Heart right ventricle (tissue), 16 donors: ENCODE data around the gene TK1. TPM values are rescaled to one million over a fixed set of nuclear protein-coding genes. Genes with fewer than 3 reads are reported as not detected.
A peak's percentile ranks its signal among the peaks of the same experiment; 100 is the strongest.

Experiments used
- ATAC-seq, 8 donors: fragments of 200-7000 bp; cut with Tn5 transposase; one replicate each; pipeline ENCODE4 v1.9.1; 2020; ENCODE audit warnings: mild to moderate bottlenecking in 8 of 8, moderate library complexity in 8 of 8, moderate number of reproducible peaks in 1 of 8
- DNase-seq, 2 donors: peaks; one replicate each; pipeline ENCODE4 v3.0.0-alpha.2; 2020
- H3K27ac ChIP-seq, 10 donors: fragments of 200-600 bp; sonication (generic) in 2 of 10; one replicate each; pipeline versions ENCODE4 v1.5.0 to v1.8.0; 2020 to 2022; ENCODE audit warnings: mild to moderate bottlenecking in 3 of 10
- H3K27me3 ChIP-seq, 7 donors: fragments of 200-600 bp; one replicate each; pipeline ENCODE4 v1.8.0; 2021 to 2022; ENCODE audit warnings: mild to moderate bottlenecking in 2 of 7
- H3K36me3 ChIP-seq, 9 donors: fragments of 200-600 bp; sonication (generic) in 1 of 9; one replicate each; pipeline versions ENCODE4 v1.5.0 to v1.8.0; 2020 to 2022; ENCODE audit warnings: mild to moderate bottlenecking in 2 of 9
- H3K4me1 ChIP-seq, 9 donors: fragments of 200-600 bp; sonication (generic) in 1 of 9; one replicate each; pipeline versions ENCODE4 v1.5.0 to v1.8.0; 2020 to 2022; ENCODE audit warnings: mild to moderate bottlenecking in 4 of 9
- H3K4me3 ChIP-seq, 10 donors: fragments of 200-600 bp; sonication (generic) in 2 of 10; one replicate each; pipeline versions ENCODE4 v1.5.0 to v1.8.0; 2020 to 2022; ENCODE audit warnings: mild to moderate bottlenecking in 7 of 10, moderate library complexity in 2 of 10
- H3K9me3 ChIP-seq, 11 donors: fragments of 200-600 bp in 10 of 11; sonication (generic) in 2 of 11; one replicate each; pipeline versions ENCODE4 v1.5.0 to v1.8.0; 2013 to 2022; ENCODE audit warnings: mild to moderate bottlenecking in 2 of 11, control low read depth in 1 of 11, moderate library complexity in 1 of 11
- WGBS, 2 donors: extraction: QIAGEN DNeasy Blood & Tissue Kit; methylation state at CpG; one replicate each; pipeline ENCODE4 v1.1.7; 2013; ENCODE audit warnings: inconsistent platforms in 1 of 2; 5-methylcytosine and 5-hydroxymethylcytosine counted together
- intact Hi-C, 10 donors: fragments of 100-400 bp; cut with DNase I; formaldehyde crosslinking; loops; one replicate each; pipeline versions ENCODE4 v1.11.1 to v1.14.2; 2022
- polyA plus RNA-seq, 2 donors: library from polyadenylated mRNA; stranded (reverse); fragments of 200-250 nt; gene quantifications; one replicate each; pipeline ENCODE4 v1.2.3, GENCODE V29; 2013
- total RNA-seq, 10 donors: library from RNA; stranded (reverse); fragmentation: NEBNext Ultra II Directional in 3 of 10; extraction: Animal tissue kit (Norgen Biotek cat#: 25700) in 3 of 10; gene quantifications; one replicate each; pipeline versions ENCODE4 v1.2.1 to v1.2.4, GENCODE V29; 2021 to 2023
- TF ChIP-seq, protein P1 (sequence below), 9 donors: fragments of 200-600 bp; sonication (generic) in 2 of 9; IDR thresholded peaks; one replicate each; pipeline versions ENCODE4 v1.5.0 to v1.8.0; 2021 to 2022; ENCODE audit warnings: antibody characterized with exemption in 9 of 9, mild to moderate bottlenecking in 5 of 9, moderate library complexity in 1 of 9
- donor health status: Arrhythmogenic right ventricular cardiomyopathy.
- donor health status: ischemic (EF 13 %, LVEDD 7.1; RV severe dilation, severe dysfunction).
- donor health status: healthy with polysubstance abuse.
- donor health status: DM: no; HTN: yes; CAD: no.
- donor health status: DM: no; HTN: no; CAD: no.
- donor health status: ischemic (EF 25% LVEDD 6.9; RV normal size, moderate dysfunction).
- donor health status: ischemic (EF 25% LVEDD 5.7; RV mildly dilated, moderate dysfunction).
- donor health status: healthy.
- donor health status: DM: yes; HTN: yes; CAD: no.
- donor health status: Ischemic cardiomyopathy.
- donor health status: ischemic (EF 35%, LVEDD 5.7; RV mildly dilated, moderate dysfunction).
- donor health status: nonischemic (EF 11% LVEDD 7.7; RV severe dilation, severe dysfunction).
- donor health status: DM: yes; HTN: yes; CAD: no.
- donor health status: PGD.
- donor health status: ischemic (EF 29% LVEDD 5.4; RV normal size, mild dysfunction).
- donor health status: nonischemic (EF 23%, LVEDD 6.1; RV moderate dilation, normal function).

TK1 gene
- total and polyA plus RNA-seq, 12 donors: 0.33 to 12.7 (median 1.2) TPM

DNA sequence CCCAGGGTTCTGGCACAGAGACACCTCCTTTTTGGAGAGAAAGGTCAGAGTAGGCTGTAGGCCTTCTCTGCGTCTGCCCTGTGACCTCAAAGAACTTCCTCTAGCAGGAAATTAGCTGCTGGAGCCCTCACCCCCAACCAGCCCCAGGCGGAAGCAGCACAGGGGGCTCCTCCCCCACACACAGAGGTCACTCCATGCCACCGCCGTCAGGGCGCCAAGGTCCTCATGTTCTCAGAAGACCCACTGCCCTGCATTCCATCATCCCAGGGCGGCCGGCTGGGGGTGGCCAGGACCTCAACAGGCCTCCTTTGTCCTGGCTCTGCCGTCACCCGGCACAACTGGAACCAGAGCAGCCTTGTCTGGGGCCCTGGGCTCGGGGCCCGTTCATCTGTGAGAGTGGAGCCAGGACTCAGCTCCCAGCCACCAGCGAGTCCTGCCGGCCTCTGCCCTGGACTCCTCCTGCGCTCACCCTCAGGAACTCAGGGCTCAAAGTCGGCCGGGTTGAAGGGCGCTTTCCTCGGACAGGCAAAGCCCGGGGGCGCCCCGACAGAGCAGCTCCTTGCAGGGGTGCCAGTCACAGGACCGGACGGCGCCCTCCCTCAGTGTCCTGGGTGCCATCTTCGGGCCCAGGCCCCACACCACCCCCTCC, 59.5 kb downstream of the TK1 start:
- DNase-seq: peak; percentile 78 to 84
- peaks cover 31 to 92% (median 72%) of the 10 kb centered on the region in 9 donors for H3K4me1 ChIP-seq
- H3K4me3 ChIP-seq: peak overlapping the region; percentile 57 to 97 (median 88)
- intact Hi-C loops: loop anchor here in 6 of 10 donors (2.0 to 5.0 kb wide), 4 partner anchors 21 to 120 kb away; no protein-coding TSS in a partner anchor
- TF ChIP-seq, protein P1, sequence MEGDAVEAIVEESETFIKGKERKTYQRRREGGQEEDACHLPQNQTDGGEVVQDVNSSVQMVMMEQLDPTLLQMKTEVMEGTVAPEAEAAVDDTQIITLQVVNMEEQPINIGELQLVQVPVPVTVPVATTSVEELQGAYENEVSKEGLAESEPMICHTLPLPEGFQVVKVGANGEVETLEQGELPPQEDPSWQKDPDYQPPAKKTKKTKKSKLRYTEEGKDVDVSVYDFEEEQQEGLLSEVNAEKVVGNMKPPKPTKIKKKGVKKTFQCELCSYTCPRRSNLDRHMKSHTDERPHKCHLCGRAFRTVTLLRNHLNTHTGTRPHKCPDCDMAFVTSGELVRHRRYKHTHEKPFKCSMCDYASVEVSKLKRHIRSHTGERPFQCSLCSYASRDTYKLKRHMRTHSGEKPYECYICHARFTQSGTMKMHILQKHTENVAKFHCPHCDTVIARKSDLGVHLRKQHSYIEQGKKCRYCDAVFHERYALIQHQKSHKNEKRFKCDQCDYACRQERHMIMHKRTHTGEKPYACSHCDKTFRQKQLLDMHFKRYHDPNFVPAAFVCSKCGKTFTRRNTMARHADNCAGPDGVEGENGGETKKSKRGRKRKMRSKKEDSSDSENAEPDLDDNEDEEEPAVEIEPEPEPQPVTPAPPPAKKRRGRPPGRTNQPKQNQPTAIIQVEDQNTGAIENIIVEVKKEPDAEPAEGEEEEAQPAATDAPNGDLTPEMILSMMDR (IDR thresholded peaks at IDR 0.05): no peak
- no peaks in the 10 kb centered on the region for H3K9me3 ChIP-seq
- peaks cover 0 to 44% (median 23%) of the 10 kb centered on the region in 9 donors for H3K36me3 ChIP-seq
- H3K27ac ChIP-seq: peak overlapping the region; percentile 89 to 98 (median 96)
- ATAC-seq: peak; percentile 43 to 71 (median 64)
- 3 to 11% methylated on average over 25 of the region's 25 CpGs for WGBS, 2 donors
- peaks cover 0 to 3% (median 0%) of the 10 kb centered on the region in 7 donors for H3K27me3 ChIP-seq

GRCh38 chr17:78126895-78127238, 60.0 kb downstream of the TK1 start:
- TF ChIP-seq, protein P1 (IDR thresholded peaks at IDR 0.05): no peak
- Histone ChIP-seq H3K4me1 (peaks cover 31 to 89% (median 72%) of the 10 kb centered on the region in 9 donors), H3K4me3 (peak overlapping the region in 7 of 10 donors; percentile 57 to 97 (median 92)), H3K9me3 (no peaks in the 10 kb centered on the region), H3K27me3 (peaks cover 0 to 3% (median 0%) of the 10 kb centered on the region in 7 donors), H3K27ac (peak overlapping the region; percentile 89 to 98 (median 96)), H3K36me3 (peaks cover 0 to 49% (median 28%) of the 10 kb centered on the region in 9 donors)
- ATAC-seq (no peak), DNase-seq (no peak)
- WGBS, 2 donors: 45 to 52% methylated on average over 6 of the region's 6 CpGs
- intact Hi-C loops: loop anchor here in 6 of 10 donors (2.0 to 5.0 kb wide), 4 partner anchors 20 to 120 kb away; no protein-coding TSS in a partner anchor

DNA sequence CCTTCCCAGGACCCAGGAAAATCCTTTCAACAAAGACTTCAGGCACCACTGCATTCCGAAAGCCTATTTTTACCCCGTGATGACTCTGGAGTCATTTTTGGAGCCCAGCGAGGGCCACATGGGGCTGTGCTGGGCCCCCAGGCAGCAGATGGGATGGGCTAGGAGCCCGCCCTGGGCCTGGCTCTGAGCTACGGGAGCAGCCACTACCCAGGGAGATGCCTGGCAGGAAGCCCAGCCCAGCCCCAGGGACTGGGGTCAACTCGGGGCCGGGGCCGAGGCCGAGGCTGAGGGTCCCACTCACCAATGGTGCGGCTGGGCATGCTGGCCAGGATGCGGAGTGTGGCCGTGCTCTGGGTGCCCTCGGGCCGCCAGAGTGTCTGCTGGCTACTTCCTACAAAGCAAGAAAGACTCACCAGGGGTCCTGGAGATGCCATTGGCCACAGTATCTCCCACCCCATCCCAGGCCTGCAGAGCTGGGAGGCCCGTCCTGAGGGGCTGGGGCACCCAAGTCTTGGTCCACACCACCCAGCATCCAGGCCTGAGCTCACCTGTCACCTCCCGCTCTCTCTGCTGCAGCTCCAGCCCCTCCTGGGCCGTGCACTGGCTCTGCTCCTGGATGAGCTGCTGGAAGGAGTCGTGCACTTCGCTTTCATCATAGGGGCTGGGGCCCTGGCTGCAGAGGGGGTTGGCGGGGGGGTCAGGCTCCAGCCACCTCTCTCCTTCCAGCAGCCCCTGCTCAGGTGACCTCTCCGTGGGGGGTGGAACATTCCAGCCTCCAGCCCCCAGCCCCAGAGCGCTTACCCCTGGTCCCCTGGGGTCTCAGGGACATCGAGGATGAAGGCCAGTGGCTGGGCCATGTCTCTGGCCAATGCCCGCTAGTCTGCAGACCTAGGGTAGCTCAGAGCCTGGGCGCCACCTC, 60.6 kb downstream of the TK1 start:
- ATAC-seq (peak; percentile 5 to 62 (median 37)), DNase-seq (peak in 1 of 2 donors; percentile 68)
- no peaks in the 10 kb centered on the region for H3K9me3 ChIP-seq
- peak overlapping the region; percentile 89 to 98 (median 96) for H3K27ac ChIP-seq
- TF ChIP-seq, protein P1 (IDR thresholded peaks at IDR 0.05): no peak
- peaks cover 0 to 56% (median 29%) of the 10 kb centered on the region in 9 donors for H3K36me3 ChIP-seq
- intact Hi-C loops: loop anchor here in 6 of 10 donors (2.0 to 5.0 kb wide), 4 partner anchors 19 to 121 kb away; no protein-coding TSS in a partner anchor
- H3K27me3 ChIP-seq: peaks cover 0 to under 1% (median 0%) of the 10 kb centered on the region in 7 donors
- H3K4me3 ChIP-seq: peak overlapping the region in 7 of 10 donors; percentile 12 to 97 (median 92)
- H3K4me1 ChIP-seq: peaks cover 31 to 89% (median 66%) of the 10 kb centered on the region in 9 donors
- 40 to 53% methylated on average over 25 of the region's 25 CpGs for WGBS, 2 donors
